ENCODE measurements around the gene CHD1L.

- TF ChIP-seq CTCF (IDR thresholded peaks at IDR 0.05) (no peak), EP300 (IDR thresholded peaks at IDR 0.05) (no peak)
Measured at GRCh38 chr1:147209825-147210821, 32.4 kb upstream of the CHD1L start.
